ENCODE results near the gene DTWD2.

- TF ChIP-seq STAT1 (IDR thresholded peaks at IDR 0.05; ENCODE audit: unreplicated experiment) (no peak), CTCF (conservative IDR thresholded peaks at IDR 0.05; ENCODE audit: low read depth in 2 of 2) (no peak), EZH2phosphoT487 (IDR thresholded peaks at IDR 0.05; ENCODE audit: unreplicated experiment) (no peak), REST (IDR thresholded peaks at IDR 0.05; ENCODE audit: unreplicated experiment) (no peak), POLR2AphosphoS5 (IDR thresholded peaks at IDR 0.05; ENCODE audit: low read depth) (no peak), CREB1 (CRISPR knock-in tag; IDR thresholded peaks at IDR 0.05; ENCODE audit: low read depth) (no peak), EZH2 (IDR thresholded peaks at IDR 0.05; ENCODE audit: low read depth, unreplicated experiment) (no peak), NANOG (IDR thresholded peaks at IDR 0.05; ENCODE audit: borderline replicate concordance) (no peak), ETS1 (IDR thresholded peaks at IDR 0.05) (no peak), JUNB (IDR thresholded peaks at IDR 0.05; ENCODE audit: unreplicated experiment) (no peak), ZNF114 (CRISPR knock-in tag; IDR thresholded peaks at IDR 0.05) (no peak)
Measured at GRCh38 chr5:118883362-118883761, 105.0 kb downstream of the DTWD2 start.
